Measurements from ENCODE around the gene DEFB123. TPM values are rescaled to one million over a fixed set of nuclear protein-coding genes. Genes with fewer than 3 reads are reported as not detected.

The DEFB123 gene
- polyA plus RNA-seq, 3 donors: not detected

GRCh38 chr20:31475472-31476293, 35.3 kb downstream of the DEFB123 start:
- TF ChIP-seq CTCF (IDR thresholded peaks at IDR 0.05): no peak
- H2AFZ ChIP-seq (ENCODE audit: insufficient read depth, low read depth, low read length, poor library complexity, severe bottlenecking): peak overlapping the region; percentile 58
- H3K27me3 Mint-ChIP-seq (ENCODE audit: low read depth in 3 of 3): peaks cover 38 to 42% (median 41%) of the 10 kb centered on the region in 3 donors

GRCh38 chr20:31476294-31476585, 35.8 kb downstream of the DEFB123 start:
- intact Hi-C loops (cut with micrococcal nuclease): no loop called here
- peaks cover 0 to 2% of the 10 kb centered on the region in 2 donors for H3K36me3 Mint-ChIP-seq
- DNase-seq: no peak
- H3K27ac ChIP-seq (ENCODE audit: low read depth in 1 of 2, low read length in 2 of 2): no peak overlapping the region
- peaks cover 0 to 6% (median 2%) of the 10 kb centered on the region in 7 donors for H3K9me3 Mint-ChIP-seq
- H4K20me1 ChIP-seq (ENCODE audit: insufficient read depth, low read length): no peaks in the 10 kb centered on the region
- H2AFZ ChIP-seq (ENCODE audit: insufficient read depth, low read depth, low read length, poor library complexity, severe bottlenecking): no peak overlapping the region
- H3K9ac ChIP-seq (ENCODE audit: insufficient read depth, low read length, poor library complexity, severe bottlenecking): no peak overlapping the region
- H3K4me3 ChIP-seq (replicated peaks in 1 of 3; ENCODE audit: low read depth in 2 of 3, low read length in 3 of 3): no peak overlapping the region
- no peaks in the 10 kb centered on the region for H3K79me2 ChIP-seq (ENCODE audit: insufficient read depth, low read length)
- H3K27ac Mint-ChIP-seq: no peak overlapping the region
- WGBS (ENCODE audit: insufficient coverage): 80% methylated on average over 1 of the region's 6 CpGs
- no peak for TF ChIP-seq CTCF (IDR thresholded peaks at IDR 0.05)
- peaks cover 20% of the 10 kb centered on the region for H3K4me1 Mint-ChIP-seq
- H3K27me3 ChIP-seq (ENCODE audit: control insufficient read depth in 2 of 2, insufficient read depth in 2 of 2, low read length in 2 of 2): peaks cover 14 to 38% of the 10 kb centered on the region in 2 donors
- H3K9me3 ChIP-seq (replicated peaks in 1 of 2; ENCODE audit: control insufficient read depth in 1 of 2, insufficient read depth in 1 of 2, low read length in 2 of 2): peaks cover 0 to 9% of the 10 kb centered on the region in 2 donors
- no peaks in the 10 kb centered on the region for H3K36me3 ChIP-seq (replicated peaks in 1 of 2; ENCODE audit: control insufficient read depth in 1 of 2, insufficient read depth in 2 of 2, low read length in 2 of 2)
- H3K4me3 Mint-ChIP-seq: peak overlapping the region in 1 of 2 donors; percentile 71
- peaks cover 40 to 42% (median 41%) of the 10 kb centered on the region in 3 donors for H3K27me3 Mint-ChIP-seq (ENCODE audit: low read depth in 3 of 3)
- peaks cover 23 to 25% of the 10 kb centered on the region in 2 donors for H3K4me1 ChIP-seq (ENCODE audit: control insufficient read depth in 1 of 2, insufficient read depth in 2 of 2, low read length in 2 of 2)
- no peak overlapping the region for H3K4me2 ChIP-seq (replicated peaks; ENCODE audit: extremely low read depth, low read length, poor library complexity, severe bottlenecking)

More at GRCh38 chr20:31475472-31476293, 35.3 kb downstream of the DEFB123 start:
- Mint-ChIP-seq H3K4me1 (peaks cover 20% of the 10 kb centered on the region), H3K4me3 (peak overlapping the region in 1 of 2 donors; percentile 71), H3K9me3 (peaks cover 0 to 6% (median 2%) of the 10 kb centered on the region in 7 donors), H3K36me3 (peaks cover 0 to 2% of the 10 kb centered on the region in 2 donors), H3K27ac (no peak overlapping the region)
- intact Hi-C loops (cut with micrococcal nuclease): no loop called here
- Histone ChIP-seq H3K27me3 (ENCODE audit: control insufficient read depth in 2 of 2, insufficient read depth in 2 of 2, low read length in 2 of 2) (peaks cover 14 to 38% of the 10 kb centered on the region in 2 donors), H3K9ac (ENCODE audit: insufficient read depth, low read length, poor library complexity, severe bottlenecking) (no peak overlapping the region), H3K27ac (ENCODE audit: low read depth in 1 of 2, low read length in 2 of 2) (no peak overlapping the region), H3K4me1 (ENCODE audit: control insufficient read depth in 1 of 2, insufficient read depth in 2 of 2, low read length in 2 of 2) (peaks cover 23 to 25% of the 10 kb centered on the region in 2 donors), H3K36me3 (replicated peaks in 1 of 2; ENCODE audit: control insufficient read depth in 1 of 2, insufficient read depth in 2 of 2, low read length in 2 of 2) (no peaks in the 10 kb centered on the region), H3K4me2 (replicated peaks; ENCODE audit: extremely low read depth, low read length, poor library complexity, severe bottlenecking) (peak overlapping the region; percentile 57), H3K9me3 (replicated peaks in 1 of 2; ENCODE audit: control insufficient read depth in 1 of 2, insufficient read depth in 1 of 2, low read length in 2 of 2) (peaks cover 0 to 9% of the 10 kb centered on the region in 2 donors), H3K4me3 (replicated peaks in 1 of 3; ENCODE audit: low read depth in 2 of 3, low read length in 3 of 3) (peak overlapping the region in 1 of 3 experiments; percentile 50), H3K79me2 (ENCODE audit: insufficient read depth, low read length) (no peaks in the 10 kb centered on the region), H4K20me1 (ENCODE audit: insufficient read depth, low read length) (no peaks in the 10 kb centered on the region)
- WGBS (ENCODE audit: insufficient coverage): 8% methylated on average over 19 of the region's 29 CpGs
- no peak for DNase-seq

All from CD14-positive monocyte (primary cell).